ENCODE measurements around the gene ONECUT2. TPM values are rescaled to one million over a fixed set of nuclear protein-coding genes. Genes with fewer than 3 reads are reported as not detected.

ONECUT2 gene
- total RNA-seq, 2 experiments from 2014 or later = not detected

GRCh38 chr18:57435846-57436190 lies 644 bp downstream of the ONECUT2 start:
- peak overlapping the region; percentile 32 for H3K4me3 Mint-ChIP-seq
- no peak overlapping the region for H3K27ac Mint-ChIP-seq
- H3K9me3 Mint-ChIP-seq = no peaks in the 10 kb centered on the region
- peaks cover 27% of the 10 kb centered on the region for H3K4me1 Mint-ChIP-seq
- POLR2A ChIA-PET = no interaction called here
- no peak for DNase-seq
- H3K27me3 Mint-ChIP-seq = peaks cover 88% of the 10 kb centered on the region
- CTCF ChIA-PET = no interaction called here
- peaks cover 19% of the 10 kb centered on the region for H3K36me3 Mint-ChIP-seq (ENCODE audit: low read depth)

DNA sequence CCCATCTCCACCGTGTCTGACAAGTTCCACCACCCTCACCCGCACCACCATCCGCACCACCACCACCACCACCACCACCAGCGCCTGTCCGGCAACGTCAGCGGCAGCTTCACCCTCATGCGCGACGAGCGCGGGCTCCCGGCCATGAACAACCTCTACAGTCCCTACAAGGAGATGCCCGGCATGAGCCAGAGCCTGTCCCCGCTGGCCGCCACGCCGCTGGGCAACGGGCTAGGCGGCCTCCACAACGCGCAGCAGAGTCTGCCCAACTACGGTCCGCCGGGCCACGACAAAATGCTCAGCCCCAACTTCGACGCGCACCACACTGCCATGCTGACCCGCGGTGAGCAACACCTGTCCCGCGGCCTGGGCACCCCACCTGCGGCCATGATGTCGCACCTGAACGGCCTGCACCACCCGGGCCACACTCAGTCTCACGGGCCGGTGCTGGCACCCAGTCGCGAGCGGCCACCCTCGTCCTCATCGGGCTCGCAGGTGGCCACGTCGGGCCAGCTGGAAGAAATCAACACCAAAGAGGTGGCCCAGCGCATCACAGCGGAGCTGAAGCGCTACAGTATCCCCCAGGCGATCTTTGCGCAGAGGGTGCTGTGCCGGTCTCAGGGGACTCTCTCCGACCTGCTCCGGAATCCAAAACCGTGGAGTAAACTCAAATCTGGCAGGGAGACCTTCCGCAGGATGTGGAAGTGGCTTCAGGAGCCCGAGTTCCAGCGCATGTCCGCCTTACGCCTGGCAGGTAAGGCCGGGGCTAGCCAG lies 1.2 kb downstream of the ONECUT2 start:
- POLR2A ChIA-PET = no interaction called here
- H3K36me3 Mint-ChIP-seq (ENCODE audit: low read depth) = peaks cover 19% of the 10 kb centered on the region
- H3K4me3 Mint-ChIP-seq = peak overlapping the region; percentile 38
- H3K27ac Mint-ChIP-seq = peak overlapping the region; percentile 54
- no peak for DNase-seq
- H3K4me1 Mint-ChIP-seq = peaks cover 31% of the 10 kb centered on the region
- CTCF ChIA-PET = no interaction called here
- H3K27me3 Mint-ChIP-seq = peaks cover 89% of the 10 kb centered on the region
- no peaks in the 10 kb centered on the region for H3K9me3 Mint-ChIP-seq

GRCh38 chr18:57436965-57437333 lies 1.8 kb downstream of the ONECUT2 start:
- CTCF ChIA-PET = no interaction called here

DNA sequence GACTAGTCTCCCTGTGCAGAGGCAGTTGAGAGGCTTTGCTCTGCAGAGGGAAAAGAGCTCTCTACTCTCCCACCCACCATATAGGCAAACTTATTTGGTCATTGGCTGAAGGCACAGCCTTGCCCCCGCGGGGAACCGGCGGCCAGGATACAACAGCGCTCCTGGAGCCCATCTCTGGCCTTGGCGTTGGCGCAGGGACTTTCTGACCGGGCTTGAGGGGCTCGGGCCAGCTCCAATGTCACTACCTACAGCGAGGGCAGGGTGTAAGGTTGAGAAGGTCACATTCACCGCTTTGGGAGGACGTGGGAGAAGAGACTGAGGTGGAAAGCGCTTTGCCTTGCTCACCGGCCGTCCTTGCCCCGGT lies 2.2 kb downstream of the ONECUT2 start:
- H3K9me3 Mint-ChIP-seq = no peaks in the 10 kb centered on the region
- peaks cover 88% of the 10 kb centered on the region for H3K27me3 Mint-ChIP-seq
- peaks cover 19% of the 10 kb centered on the region for H3K36me3 Mint-ChIP-seq (ENCODE audit: low read depth)
- ChIA-PET CTCF (interaction anchor here (1.3 to 2.5 kb wide), 2 partner anchors 568 to 688 kb away, joined by 3 to 7 read pairs; no protein-coding TSS in a partner anchor), POLR2A (interaction anchor here (1.6 kb wide), 1 partner anchor 8 kb away, joined by 6 read pairs; no protein-coding TSS in a partner anchor)
- DNase-seq = no peak
- H3K4me1 Mint-ChIP-seq = peaks cover 34% of the 10 kb centered on the region
- H3K4me3 Mint-ChIP-seq = no peak overlapping the region
- no peak overlapping the region for H3K27ac Mint-ChIP-seq

More at GRCh38 chr18:57436965-57437333, 1.8 kb downstream of the ONECUT2 start:
- no peaks in the 10 kb centered on the region for H3K9me3 Mint-ChIP-seq
- H3K27me3 Mint-ChIP-seq = peaks cover 88% of the 10 kb centered on the region
- no peak for DNase-seq
- H3K4me1 Mint-ChIP-seq = peaks cover 34% of the 10 kb centered on the region
- H3K27ac Mint-ChIP-seq = peak overlapping the region; percentile 54
- POLR2A ChIA-PET = no interaction called here
- H3K36me3 Mint-ChIP-seq (ENCODE audit: low read depth) = peaks cover 19% of the 10 kb centered on the region
- peak overlapping the region; percentile 38 for H3K4me3 Mint-ChIP-seq

DNA sequence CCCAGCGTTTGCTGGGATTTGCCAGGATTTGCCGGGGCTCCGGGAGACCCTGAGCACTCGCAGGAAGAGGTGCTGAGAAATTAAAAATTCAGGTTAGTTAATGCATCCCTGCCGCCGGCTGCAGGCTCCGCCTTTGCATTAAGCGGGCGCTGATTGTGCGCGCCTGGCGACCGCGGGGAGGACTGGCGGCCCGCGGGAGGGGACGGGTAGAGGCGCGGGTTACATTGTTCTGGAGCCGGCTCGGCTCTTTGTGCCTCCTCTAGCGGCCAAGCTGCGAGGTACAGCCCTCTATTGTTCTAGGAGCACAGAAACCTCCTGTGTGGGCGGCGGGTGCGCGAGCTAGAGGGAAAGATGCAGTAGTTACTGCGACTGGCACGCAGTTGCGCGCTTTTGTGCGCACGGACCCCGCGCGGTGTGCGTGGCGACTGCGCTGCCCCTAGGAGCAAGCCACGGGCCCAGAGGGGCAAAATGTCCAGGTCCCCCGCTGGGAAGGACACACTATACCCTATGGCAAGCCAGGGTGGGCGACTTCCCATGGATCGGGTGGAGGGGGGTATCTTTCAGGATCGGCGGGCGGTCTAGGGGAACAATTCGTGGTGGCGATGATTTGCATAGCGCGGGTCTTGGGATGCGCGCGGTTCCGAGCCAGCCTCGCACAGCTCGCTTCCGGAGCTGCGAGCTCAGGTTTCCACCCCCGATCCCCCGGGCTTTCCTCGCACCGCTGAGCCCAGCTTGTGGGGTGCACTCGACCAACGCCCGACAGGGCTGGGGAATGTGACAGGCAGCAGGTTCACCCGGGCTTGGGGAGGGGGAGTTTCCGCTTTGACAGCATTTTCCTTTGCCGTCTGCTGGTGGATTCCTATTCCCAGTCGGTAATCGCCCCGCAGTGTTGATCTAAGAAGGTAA lies 2.8 kb downstream of the ONECUT2 start:
- Mint-ChIP-seq H3K27me3 (peaks cover 90% of the 10 kb centered on the region), H3K4me3 (no peak overlapping the region), H3K36me3 (ENCODE audit: low read depth) (peaks cover 19% of the 10 kb centered on the region), H3K4me1 (peaks cover 34% of the 10 kb centered on the region), H3K27ac (no peak overlapping the region), H3K9me3 (no peaks in the 10 kb centered on the region)
- ChIA-PET POLR2A (interaction anchor here (1.6 kb wide), 1 partner anchor 9 kb away, joined by 6 read pairs; no protein-coding TSS in a partner anchor), CTCF (interaction anchor here (0.6 to 2.5 kb wide), 4 partner anchors 569 to 1889 kb away, joined by 3 to 7 read pairs (median 3); no protein-coding TSS in a partner anchor)
- peak; percentile 34 for DNase-seq

- H3K36me3 Mint-ChIP-seq (ENCODE audit: low read depth) = peaks cover 19% of the 10 kb centered on the region
- H3K27me3 Mint-ChIP-seq = peaks cover 90% of the 10 kb centered on the region
- no peak for DNase-seq
- peaks cover 34% of the 10 kb centered on the region for H3K4me1 Mint-ChIP-seq
- H3K4me3 Mint-ChIP-seq = peak overlapping the region; percentile 4
- H3K9me3 Mint-ChIP-seq = no peaks in the 10 kb centered on the region
- no peak overlapping the region for H3K27ac Mint-ChIP-seq
- CTCF ChIA-PET = interaction anchor here (0.6 to 2.5 kb wide), 3 partner anchors 570 to 690 kb away, joined by 3 to 7 read pairs (median 3); no protein-coding TSS in a partner anchor
- POLR2A ChIA-PET = interaction anchor here (1.6 kb wide), 1 partner anchor 10 kb away, joined by 6 read pairs; no protein-coding TSS in a partner anchor
Observed at GRCh38 chr18:57438743-57439608, 3.8 kb downstream of the ONECUT2 start.

DNA sequence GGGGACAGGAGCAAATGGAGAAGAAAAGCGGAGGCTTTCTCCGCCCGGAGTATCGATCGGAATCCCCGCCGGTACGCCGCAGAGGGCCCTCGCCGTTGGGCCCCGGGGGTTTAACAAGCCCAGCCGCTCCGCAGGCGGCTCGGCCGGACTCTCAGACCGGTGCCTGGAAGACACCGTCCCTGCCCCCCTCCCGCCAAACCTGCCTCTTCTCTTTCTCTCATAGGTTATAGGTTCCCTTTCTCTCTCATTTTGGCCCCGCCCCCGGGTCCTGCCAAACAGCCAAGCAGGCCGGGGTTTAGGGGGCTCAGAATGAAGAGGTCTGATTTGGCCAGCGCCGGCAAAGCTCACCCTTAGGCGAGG lies 4.4 kb downstream of the ONECUT2 start:
- no peak overlapping the region for H3K27ac Mint-ChIP-seq
- no peak for DNase-seq
- H3K4me3 Mint-ChIP-seq = no peak overlapping the region
- H3K4me1 Mint-ChIP-seq = peaks cover 31% of the 10 kb centered on the region
- ChIA-PET CTCF (interaction anchor here (2.5 kb wide), 1 partner anchor 570 kb away, joined by 7 read pairs; no protein-coding TSS in a partner anchor), POLR2A (no interaction called here)
- H3K36me3 Mint-ChIP-seq (ENCODE audit: low read depth) = peaks cover 19% of the 10 kb centered on the region
- no peaks in the 10 kb centered on the region for H3K9me3 Mint-ChIP-seq
- H3K27me3 Mint-ChIP-seq = peaks cover 88% of the 10 kb centered on the region

- DNase-seq = no peak
- H3K36me3 Mint-ChIP-seq (ENCODE audit: low read depth) = peaks cover 19% of the 10 kb centered on the region
- no peak overlapping the region for H3K27ac Mint-ChIP-seq
- CTCF ChIA-PET = interaction anchor here (2.5 kb wide), 1 partner anchor 571 kb away, joined by 7 read pairs; no protein-coding TSS in a partner anchor
- H3K9me3 Mint-ChIP-seq = no peaks in the 10 kb centered on the region
- no peak overlapping the region for H3K4me3 Mint-ChIP-seq
- POLR2A ChIA-PET = no interaction called here
- H3K4me1 Mint-ChIP-seq = peaks cover 29% of the 10 kb centered on the region
- H3K27me3 Mint-ChIP-seq = peaks cover 87% of the 10 kb centered on the region
Observed at GRCh38 chr18:57439985-57440330, 4.8 kb downstream of the ONECUT2 start.

DNA sequence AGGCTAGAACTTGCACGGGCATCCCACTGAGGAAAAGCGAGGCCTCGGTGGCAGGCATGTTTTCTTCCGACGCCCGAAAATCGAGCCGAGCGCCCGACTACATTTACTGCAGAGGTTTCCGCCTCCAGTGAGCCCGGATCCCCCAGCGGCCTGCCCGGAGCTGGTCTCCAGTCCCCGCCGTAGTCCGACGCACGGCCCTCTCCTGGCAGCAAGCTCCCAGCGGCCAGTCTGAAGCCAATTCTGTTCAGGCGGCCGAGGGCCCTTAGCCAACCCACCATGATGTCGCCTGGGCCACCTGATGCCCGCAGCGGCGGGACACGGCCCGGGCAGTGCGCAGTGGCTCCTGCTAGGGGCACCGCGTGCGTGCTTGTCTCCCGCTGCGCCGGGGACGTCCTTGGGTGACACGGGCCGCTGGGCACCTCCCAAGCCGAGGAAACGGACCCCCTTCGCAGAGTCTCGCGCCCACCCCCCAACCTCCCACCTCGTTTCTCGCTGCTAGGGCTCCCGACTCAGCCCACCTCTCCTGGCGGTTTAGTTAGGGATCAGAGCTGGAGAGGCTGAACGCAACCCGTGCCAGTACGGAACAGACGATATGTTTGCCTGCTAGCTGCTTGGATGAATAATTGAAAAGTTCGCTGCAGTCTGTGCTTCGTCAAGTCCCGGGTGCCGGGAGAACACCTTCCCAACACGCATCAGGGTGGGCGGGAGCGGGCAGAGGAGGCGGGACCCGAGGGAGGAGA lies 5.3 kb downstream of the ONECUT2 start:
- ChIA-PET CTCF (no interaction called here), POLR2A (no interaction called here)
- no peak overlapping the region for H3K4me3 Mint-ChIP-seq
- no peak for DNase-seq
- no peak overlapping the region for H3K27ac Mint-ChIP-seq
- H3K9me3 Mint-ChIP-seq = no peaks in the 10 kb centered on the region
- H3K4me1 Mint-ChIP-seq = peaks cover 29% of the 10 kb centered on the region
- H3K36me3 Mint-ChIP-seq (ENCODE audit: low read depth) = peaks cover 19% of the 10 kb centered on the region
- H3K27me3 Mint-ChIP-seq = peaks cover 90% of the 10 kb centered on the region

GRCh38 chr18:57441071-57441794 lies 6.1 kb downstream of the ONECUT2 start:
- Mint-ChIP-seq H3K4me3 (peak overlapping the region; percentile 14), H3K4me1 (peaks cover 25% of the 10 kb centered on the region), H3K9me3 (no peaks in the 10 kb centered on the region), H3K27me3 (peaks cover 90% of the 10 kb centered on the region), H3K27ac (no peak overlapping the region), H3K36me3 (ENCODE audit: low read depth) (peaks cover 15% of the 10 kb centered on the region)
- ChIA-PET CTCF (no interaction called here), POLR2A (no interaction called here)
- DNase-seq = no peak

GRCh38 chr18:57443247-57443646 lies 8.1 kb downstream of the ONECUT2 start:
- CTCF ChIA-PET = no interaction called here
- POLR2A ChIA-PET = no interaction called here
- peaks cover 14% of the 10 kb centered on the region for H3K4me1 Mint-ChIP-seq
- H3K27ac Mint-ChIP-seq = no peak overlapping the region
- H3K27me3 Mint-ChIP-seq = peaks cover 71% of the 10 kb centered on the region
- DNase-seq = no peak
- H3K4me3 Mint-ChIP-seq = no peak overlapping the region
- H3K36me3 Mint-ChIP-seq (ENCODE audit: low read depth) = peaks cover 3% of the 10 kb centered on the region
- H3K9me3 Mint-ChIP-seq = no peaks in the 10 kb centered on the region

DNA sequence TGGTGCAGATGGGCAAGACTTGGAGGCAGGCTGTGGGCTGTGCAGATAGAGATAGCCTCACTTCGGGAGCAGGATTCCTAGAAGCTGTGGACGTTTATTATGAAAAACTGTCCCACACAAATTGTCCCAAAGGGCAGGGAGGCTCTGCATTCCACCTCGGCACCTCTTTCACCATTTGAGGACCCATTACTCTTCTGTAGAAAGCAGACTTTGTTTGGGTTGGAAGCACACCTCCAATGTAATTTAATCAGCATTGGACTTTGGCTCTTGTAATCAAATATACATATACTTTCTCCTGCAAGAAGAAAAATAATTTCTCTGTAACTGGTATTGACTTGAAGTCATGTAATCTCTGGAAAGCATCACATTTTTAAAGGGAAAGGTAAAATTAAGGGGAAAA lies 8.5 kb downstream of the ONECUT2 start:
- Mint-ChIP-seq H3K9me3 (no peaks in the 10 kb centered on the region), H3K36me3 (ENCODE audit: low read depth) (peaks cover 3% of the 10 kb centered on the region), H3K4me3 (no peak overlapping the region), H3K4me1 (peaks cover 12% of the 10 kb centered on the region), H3K27me3 (peaks cover 66% of the 10 kb centered on the region), H3K27ac (no peak overlapping the region)
- ChIA-PET POLR2A (no interaction called here), CTCF (no interaction called here)
- no peak for DNase-seq

All from activated CD4-positive, alpha-beta memory T cell treated with anti-CD3 and anti-CD28 coated beads, Interleukin-2, amount 10 ng/mL, durations not matched to agents 7 days and 5 days (primary cell).